HEK293 (cell line): ENCODE measurements around the gene CEBPA.
A peak's percentile ranks its signal among the peaks of the same experiment; 100 is the strongest.

Experiments used
- CTCF ChIA-PET: fragments of 350-600 bp; formaldehyde crosslinking; extraction: SDS; loops from one replicate; lab custom pipeline; 2021; ENCODE audit warnings: antibody characterized with exemption; lab: Yijun Ruan, JAX
- POLR2A ChIA-PET: fragments of 300-600 bp; formaldehyde crosslinking; extraction: SDS; loops from one replicate; lab custom pipeline; 2020; ENCODE audit warnings: antibody characterized with exemption, inconsistent platforms; lab: Yijun Ruan, JAX
- H3K27ac ChIP-seq: fragments of 200-500 bp; sonication (Bioruptor generic); 2 replicates; pipeline ENCODE4 v1.5.1; 2014; ENCODE audit warnings: low read depth, low read length, control low read depth, inconsistent platforms; ENCODE audit errors: extremely low read depth
- H3K36me3 ChIP-seq, 2 experiments: fragments of 200-500 bp in 1 of 2; sonication (Bioruptor generic) in 1 of 2; 1 replicate in 1 of 2; 2 replicates in 1 of 2; pipeline ENCODE4 v1.5.1; 2014 to 2017; ENCODE audit warnings: inconsistent platforms in 2 of 2, low read length in 2 of 2; ENCODE audit not compliant: control insufficient read depth in 2 of 2, insufficient read depth in 1 of 2
- H3K4me1 ChIP-seq: fragments of 200-500 bp; sonication (Bioruptor generic); 2 replicates; pipeline ENCODE4 v1.5.1; 2014; ENCODE audit warnings: mild to moderate bottlenecking, low read length, inconsistent platforms; ENCODE audit not compliant: control insufficient read depth, insufficient read depth
- H3K4me3 ChIP-seq: 2 replicates; pipeline ENCODE4 v1.5.1; 2011; ENCODE audit warnings: low read depth, mild to moderate bottlenecking, control low read depth, low read length, moderate library complexity
- H3K9me3 ChIP-seq: fragments of 200-500 bp; sonication (Bioruptor generic); 2 replicates; pipeline ENCODE4 v1.5.1; 2014; ENCODE audit warnings: low read depth, low read length, inconsistent platforms; ENCODE audit not compliant: control insufficient read depth, insufficient read depth
- EGR2 ChIP-seq: fragments of 450-650 bp; formaldehyde crosslinking; IDR thresholded peaks from 2 replicates; pipeline ENCODE4 v1.5.1; 2016; ENCODE audit warnings: low read depth, missing biosample characterization, missing genetic modification characterization
- GFI1B ChIP-seq: fragments of 450-650 bp; formaldehyde crosslinking; IDR thresholded peaks from 2 replicates; pipeline ENCODE4 v1.5.1; 2016; ENCODE audit warnings: missing biosample characterization, missing genetic modification characterization
- KLF10 ChIP-seq: fragments of 450-650 bp; IDR thresholded peaks from 2 replicates; pipeline ENCODE4 v1.5.1; 2018; ENCODE audit warnings: missing biosample characterization, mild to moderate bottlenecking, missing genetic modification characterization
- KLF7 ChIP-seq: fragments of 450-650 bp; formaldehyde crosslinking; IDR thresholded peaks from 2 replicates; pipeline ENCODE4 v1.5.1; 2016; ENCODE audit warnings: missing biosample characterization, missing genetic modification characterization, borderline replicate concordance
- KLF8 ChIP-seq: fragments of 450-650 bp; formaldehyde crosslinking; IDR thresholded peaks from 2 replicates; pipeline ENCODE4 v1.5.1; 2016; ENCODE audit warnings: missing biosample characterization, missing genetic modification characterization
- RBAK ChIP-seq: fragments of 450-650 bp; formaldehyde crosslinking; IDR thresholded peaks from 2 replicates; pipeline ENCODE4 v1.5.1; 2016; ENCODE audit warnings: missing biosample characterization, missing genetic modification characterization
- SP7 ChIP-seq: fragments of 450-650 bp; formaldehyde crosslinking; IDR thresholded peaks from 2 replicates; pipeline ENCODE4 v1.5.1; 2016; ENCODE audit warnings: missing biosample characterization, missing genetic modification characterization
- ZBTB7A ChIP-seq: fragments of 450-650 bp; formaldehyde crosslinking; IDR thresholded peaks from 2 replicates; pipeline ENCODE4 v1.5.1; 2016; ENCODE audit warnings: low read depth, missing biosample characterization, missing genetic modification characterization
- ZEB2 ChIP-seq: fragments of 450-650 bp; formaldehyde crosslinking; IDR thresholded peaks from 2 replicates; pipeline ENCODE4 v1.5.1; 2016; ENCODE audit warnings: missing biosample characterization, missing genetic modification characterization
- ZFHX2 ChIP-seq: fragments of 450-650 bp; formaldehyde crosslinking; conservative IDR thresholded peaks from 2 replicates; pipeline ENCODE4 v1.5.1; 2016; ENCODE audit warnings: missing biosample characterization, missing genetic modification characterization
- ZIC2 ChIP-seq: fragments of 450-650 bp; formaldehyde crosslinking; IDR thresholded peaks from 2 replicates; pipeline ENCODE4 v1.5.1; 2016; ENCODE audit warnings: missing biosample characterization, missing genetic modification characterization
- ZNF114 ChIP-seq: fragments of 450-650 bp; formaldehyde crosslinking; IDR thresholded peaks from 2 replicates; pipeline ENCODE4 v1.5.0; 2017; ENCODE audit warnings: missing biosample characterization, missing genetic modification characterization
- ZNF121 ChIP-seq: fragments of 450-650 bp; formaldehyde crosslinking; IDR thresholded peaks from 2 replicates; pipeline ENCODE4 v1.5.1; 2016; ENCODE audit warnings: missing biosample characterization, missing genetic modification characterization
- ZNF146 ChIP-seq: fragments of 450-650 bp; formaldehyde crosslinking; IDR thresholded peaks from 2 replicates; pipeline ENCODE4 v1.5.1; 2016; ENCODE audit warnings: missing biosample characterization, missing genetic modification characterization
- ZNF157 ChIP-seq: fragments of 450-650 bp; formaldehyde crosslinking; IDR thresholded peaks from 2 replicates; pipeline ENCODE4 v1.5.1; 2016; ENCODE audit warnings: missing biosample characterization, missing genetic modification characterization
- ZNF19 ChIP-seq: fragments of 450-650 bp; formaldehyde crosslinking; IDR thresholded peaks from 2 replicates; pipeline ENCODE4; 2016; ENCODE audit warnings: missing biosample characterization, missing genetic modification characterization, low read depth
- ZNF223 ChIP-seq: fragments of 450-650 bp; formaldehyde crosslinking; IDR thresholded peaks from 2 replicates; pipeline ENCODE4 v1.5.1; 2016; ENCODE audit warnings: missing biosample characterization, missing genetic modification characterization
- ZNF292 ChIP-seq: fragments of 450-650 bp; formaldehyde crosslinking; IDR thresholded peaks from 2 replicates; pipeline ENCODE4 v1.5.1; 2016; ENCODE audit warnings: low read depth, missing biosample characterization, missing genetic modification characterization, borderline replicate concordance
- ZNF341 ChIP-seq: fragments of 450-650 bp; formaldehyde crosslinking; IDR thresholded peaks from 2 replicates; pipeline ENCODE4; 2016; ENCODE audit warnings: low read depth, missing biosample characterization, missing genetic modification characterization
- ZNF423 ChIP-seq: fragments of 450-650 bp; formaldehyde crosslinking; IDR thresholded peaks from 2 replicates; pipeline ENCODE4 v1.5.1; 2016; ENCODE audit warnings: missing biosample characterization, missing genetic modification characterization
- ZNF571 ChIP-seq: fragments of 450-650 bp; formaldehyde crosslinking; IDR thresholded peaks from 2 replicates; pipeline ENCODE4 v1.5.0; 2017; ENCODE audit warnings: missing biosample characterization, missing genetic modification characterization
- ZNF596 ChIP-seq: fragments of 450-650 bp; IDR thresholded peaks from 2 replicates; pipeline ENCODE4 v1.5.0; 2018; ENCODE audit warnings: missing biosample characterization, mild to moderate bottlenecking, missing genetic modification characterization, moderate library complexity
- ZNF600 ChIP-seq: fragments of 450-650 bp; formaldehyde crosslinking; IDR thresholded peaks from 2 replicates; pipeline ENCODE4 v1.5.1; 2016; ENCODE audit warnings: missing biosample characterization, missing genetic modification characterization
- ZNF76 ChIP-seq: fragments of 450-650 bp; formaldehyde crosslinking; IDR thresholded peaks from 2 replicates; pipeline ENCODE4; 2016; ENCODE audit warnings: low read depth, missing biosample characterization, missing genetic modification characterization, borderline replicate concordance
- ZNF837 ChIP-seq: fragments of 450-650 bp; formaldehyde crosslinking; IDR thresholded peaks from 2 replicates; pipeline ENCODE4 v1.5.1; 2016; ENCODE audit warnings: missing biosample characterization, missing genetic modification characterization
- TF ChIP-seq, protein P1 (sequence below): fragments of 450-650 bp; formaldehyde crosslinking; IDR thresholded peaks from 2 replicates; pipeline ENCODE4 v1.5.0; 2017; ENCODE audit warnings: missing biosample characterization, missing genetic modification characterization, borderline replicate concordance
- TF ChIP-seq, protein P2 (sequence below): fragments of 450-650 bp; formaldehyde crosslinking; IDR thresholded peaks from 2 replicates; pipeline ENCODE4 v1.5.1; 2016; ENCODE audit warnings: missing biosample characterization, missing genetic modification characterization

Gene CEBPA

DNA sequence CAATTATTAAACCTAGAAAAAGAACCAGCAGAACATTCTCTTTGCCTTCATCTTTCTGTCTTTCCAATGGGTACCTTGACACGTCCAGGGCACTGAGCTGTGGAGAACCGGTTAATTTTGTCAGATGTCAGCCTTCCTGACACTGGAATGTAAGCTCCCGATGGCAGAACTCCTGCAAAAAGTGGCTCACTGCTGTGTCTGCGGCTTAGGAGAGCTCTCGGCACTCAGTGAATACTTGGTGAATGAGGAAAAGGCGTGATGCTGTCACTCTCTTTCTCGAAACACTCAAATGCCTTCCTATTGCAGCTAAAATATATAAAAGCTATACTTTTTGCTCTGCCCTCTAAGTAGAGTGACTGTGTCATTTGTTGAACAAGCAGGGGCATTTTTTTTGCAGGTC, 17.6 kb downstream of the CEBPA start:
- ChIA-PET POLR2A (interaction anchor here (1.3 to 1.4 kb wide), 3 partner anchors 14 to 89 kb away, joined by 4 to 6 read pairs (median 6); partner anchors contain the start of gene CEBPG), CTCF (interaction anchor here (0.5 to 2.4 kb wide), 8 partner anchors 14 to 791 kb away, joined by 3 to 11 read pairs (median 4); partner anchors contain the start of gene CEBPA)
- no peak overlapping the region for H3K4me3 ChIP-seq
- TF ChIP-seq ZNF596 (tag by site-specific recombination), result no peak
- TF ChIP-seq ZFHX2, result no peak
- TF ChIP-seq ZNF223 (tag by site-specific recombination), result no peak
- TF ChIP-seq ZBTB7A (tag by site-specific recombination), result no peak
- no peak for TF ChIP-seq ZNF157 (tag by site-specific recombination)
- TF ChIP-seq ZNF146 (tag by site-specific recombination), result no peak
- no peak for TF ChIP-seq SP7 (tag by site-specific recombination)
- TF ChIP-seq ZNF423 (tag by site-specific recombination), result no peak
- TF ChIP-seq, all 188 proteins: peak for 0
- no peak overlapping the region for H3K27ac ChIP-seq
- no peaks in the 10 kb centered on the region for H3K36me3 ChIP-seq
- H3K4me1 ChIP-seq, result peaks cover 2% of the 10 kb centered on the region; the same call in 1 of the 2 replicates
- no peaks in the 10 kb centered on the region; the same call in 1 of the 2 replicates for H3K9me3 ChIP-seq

DNA sequence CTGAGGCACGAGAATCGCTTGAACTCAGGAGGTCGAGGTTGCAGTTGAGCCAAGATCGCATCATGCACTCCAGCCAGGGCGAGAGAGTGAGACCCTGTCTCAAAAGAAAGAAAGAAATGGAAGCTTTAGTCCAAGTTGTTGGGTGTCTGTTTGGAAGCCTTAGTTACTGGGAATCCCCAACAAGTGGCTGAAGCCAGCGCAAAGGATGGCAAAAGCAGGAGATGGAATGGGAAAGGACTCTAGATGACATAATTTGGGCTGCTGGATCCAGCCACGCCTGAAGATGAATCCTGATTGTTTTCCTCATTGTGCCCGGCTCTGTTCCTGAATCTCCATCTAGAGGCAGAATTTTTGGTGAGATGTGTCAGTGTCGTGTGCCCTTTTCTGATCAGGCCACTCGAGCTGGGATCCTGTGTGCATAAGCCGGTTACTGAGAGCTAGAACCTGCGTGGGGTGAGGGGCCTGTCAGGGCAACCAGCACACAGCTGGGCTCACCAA, 18.1 kb downstream of the CEBPA start:
- TF ChIP-seq ZNF121 (tag by site-specific recombination) (peak; percentile 56; the same call in 1 of the 2 replicates), ZNF292 (tag by site-specific recombination) (no peak), ZNF600 (peak; percentile 90)
- Histone ChIP-seq H3K4me1 (peaks cover 2% of the 10 kb centered on the region; the same call in 1 of the 2 replicates), H3K36me3 (no peaks in the 10 kb centered on the region), H3K4me3 (no peak overlapping the region), H3K9me3 (no peaks in the 10 kb centered on the region; the same call in 1 of the 2 replicates), H3K27ac (no peak overlapping the region)
- POLR2A ChIA-PET, result interaction anchor here (1.3 to 1.4 kb wide), 3 partner anchors 14 to 89 kb away, joined by 4 to 6 read pairs (median 6); partner anchors contain the start of gene CEBPG
- CTCF ChIA-PET, result interaction anchor here (0.7 to 2.4 kb wide), 7 partner anchors 18 to 790 kb away, joined by 3 to 11 read pairs (median 4); partner anchors contain the start of gene CEBPA

DNA sequence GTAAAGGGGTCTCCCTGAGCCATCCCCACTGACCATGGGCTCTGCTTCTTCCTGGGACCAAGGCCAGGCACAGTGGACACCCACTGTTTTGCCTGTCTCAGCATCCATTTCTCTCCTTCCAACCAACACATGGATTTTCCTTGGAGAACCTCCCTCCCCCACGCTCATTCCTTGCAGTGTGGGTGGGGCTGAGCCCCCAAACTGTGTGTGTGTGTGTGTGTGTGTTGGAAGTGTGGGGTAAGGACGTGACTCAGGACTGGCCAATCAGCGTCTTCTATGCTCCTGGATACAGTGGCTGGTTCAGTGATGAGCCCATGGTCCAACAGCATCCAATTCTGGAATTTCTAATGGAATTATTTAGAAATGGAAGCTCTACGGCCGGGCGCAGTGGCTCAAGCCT, 18.7 kb downstream of the CEBPA start:
- CTCF ChIA-PET, result interaction anchor here (1.1 to 2.4 kb wide), 5 partner anchors 19 to 494 kb away, joined by 3 to 11 read pairs (median 4); partner anchors contain the start of gene CEBPA
- TF ChIP-seq KLF7 (tag by site-specific recombination), result no peak
- TF ChIP-seq ZNF341 (tag by site-specific recombination), result no peak
- TF ChIP-seq ZNF223 (tag by site-specific recombination), result no peak
- TF ChIP-seq, protein P1, sequence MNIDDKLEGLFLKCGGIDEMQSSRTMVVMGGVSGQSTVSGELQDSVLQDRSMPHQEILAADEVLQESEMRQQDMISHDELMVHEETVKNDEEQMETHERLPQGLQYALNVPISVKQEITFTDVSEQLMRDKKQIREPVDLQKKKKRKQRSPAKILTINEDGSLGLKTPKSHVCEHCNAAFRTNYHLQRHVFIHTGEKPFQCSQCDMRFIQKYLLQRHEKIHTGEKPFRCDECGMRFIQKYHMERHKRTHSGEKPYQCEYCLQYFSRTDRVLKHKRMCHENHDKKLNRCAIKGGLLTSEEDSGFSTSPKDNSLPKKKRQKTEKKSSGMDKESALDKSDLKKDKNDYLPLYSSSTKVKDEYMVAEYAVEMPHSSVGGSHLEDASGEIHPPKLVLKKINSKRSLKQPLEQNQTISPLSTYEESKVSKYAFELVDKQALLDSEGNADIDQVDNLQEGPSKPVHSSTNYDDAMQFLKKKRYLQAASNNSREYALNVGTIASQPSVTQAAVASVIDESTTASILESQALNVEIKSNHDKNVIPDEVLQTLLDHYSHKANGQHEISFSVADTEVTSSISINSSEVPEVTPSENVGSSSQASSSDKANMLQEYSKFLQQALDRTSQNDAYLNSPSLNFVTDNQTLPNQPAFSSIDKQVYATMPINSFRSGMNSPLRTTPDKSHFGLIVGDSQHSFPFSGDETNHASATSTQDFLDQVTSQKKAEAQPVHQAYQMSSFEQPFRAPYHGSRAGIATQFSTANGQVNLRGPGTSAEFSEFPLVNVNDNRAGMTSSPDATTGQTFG (tag by site-specific recombination), result no peak
- 0 out of 2 replicates have a peak, but pooled peaks have one; percentile 23 for TF ChIP-seq ZIC2 (tag by site-specific recombination)
- TF ChIP-seq RBAK (tag by site-specific recombination), result no peak
- no peak for TF ChIP-seq ZEB2
- no peak for TF ChIP-seq ZNF76 (tag by site-specific recombination)
- no peak for TF ChIP-seq KLF10 (tag by site-specific recombination)
- no peak for TF ChIP-seq ZNF571 (tag by site-specific recombination)
- no peak for TF ChIP-seq ZNF114 (tag by site-specific recombination)
- peak; percentile 96 for TF ChIP-seq EGR2 (tag by site-specific recombination)
- TF ChIP-seq KLF8 (tag by site-specific recombination), result no peak
- no peak for TF ChIP-seq ZNF837
- TF ChIP-seq ZNF121 (tag by site-specific recombination), result no peak
- TF ChIP-seq GFI1B (tag by site-specific recombination), result no peak
- no peak for TF ChIP-seq ZNF292 (tag by site-specific recombination)
- TF ChIP-seq ZNF19 (tag by site-specific recombination), result no peak
- TF ChIP-seq, protein P2, sequence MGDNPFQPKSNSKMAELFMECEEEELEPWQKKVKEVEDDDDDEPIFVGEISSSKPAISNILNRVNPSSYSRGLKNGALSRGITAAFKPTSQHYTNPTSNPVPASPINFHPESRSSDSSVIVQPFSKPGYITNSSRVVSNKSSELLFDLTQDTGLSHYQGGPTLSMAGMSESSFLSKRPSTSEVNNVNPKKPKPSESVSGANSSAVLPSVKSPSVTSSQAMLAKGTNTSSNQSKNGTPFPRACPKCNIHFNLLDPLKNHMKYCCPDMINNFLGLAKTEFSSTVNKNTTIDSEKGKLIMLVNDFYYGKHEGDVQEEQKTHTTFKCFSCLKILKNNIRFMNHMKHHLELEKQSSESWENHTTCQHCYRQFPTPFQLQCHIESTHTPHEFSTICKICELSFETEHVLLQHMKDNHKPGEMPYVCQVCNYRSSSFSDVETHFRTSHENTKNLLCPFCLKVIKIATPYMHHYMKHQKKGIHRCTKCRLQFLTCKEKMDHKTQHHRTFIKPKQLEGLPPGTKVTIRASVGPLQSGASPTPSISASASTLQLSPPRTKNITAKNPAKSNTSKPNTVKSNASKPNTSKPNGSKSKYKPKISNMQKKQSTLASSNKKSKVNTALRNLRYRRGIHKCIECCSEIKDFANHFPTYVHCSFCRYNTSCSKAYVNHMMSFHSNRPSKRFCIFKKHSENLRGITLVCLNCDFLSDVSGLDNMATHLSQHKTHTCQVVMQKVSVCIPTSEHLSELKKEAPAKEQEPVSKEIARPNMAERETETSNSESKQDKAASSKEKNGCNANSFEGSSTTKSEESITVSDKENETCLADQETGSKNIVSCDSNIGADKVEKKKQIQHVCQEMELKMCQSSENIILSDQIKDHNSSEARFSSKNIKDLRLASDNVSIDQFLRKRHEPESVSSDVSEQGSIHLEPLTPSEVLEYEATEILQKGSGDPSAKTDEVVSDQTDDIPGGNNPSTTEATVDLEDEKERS (tag by site-specific recombination), result no peak

More for the DNA sequence above, 18.7 kb downstream of the CEBPA start:
- peaks cover 2% of the 10 kb centered on the region; the same call in 1 of the 2 replicates for H3K4me1 ChIP-seq
- no peaks in the 10 kb centered on the region; the same call in 1 of the 2 replicates for H3K9me3 ChIP-seq
- POLR2A ChIA-PET, result interaction anchor here (1.4 kb wide), 1 partner anchor 15 kb away, joined by 4 read pairs; no protein-coding TSS in a partner anchor
- no peaks in the 10 kb centered on the region for H3K36me3 ChIP-seq
- H3K27ac ChIP-seq, result no peak overlapping the region
- no peak overlapping the region for H3K4me3 ChIP-seq
